ENCODE data around the gene UBE2G1. TPM values are rescaled to one million over a fixed set of nuclear protein-coding genes. Genes with fewer than 3 reads are reported as not detected.

Gene UBE2G1, protein sequence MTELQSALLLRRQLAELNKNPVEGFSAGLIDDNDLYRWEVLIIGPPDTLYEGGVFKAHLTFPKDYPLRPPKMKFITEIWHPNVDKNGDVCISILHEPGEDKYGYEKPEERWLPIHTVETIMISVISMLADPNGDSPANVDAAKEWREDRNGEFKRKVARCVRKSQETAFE
- 55.1 and 58.6 TPM in 2 replicates for total RNA-seq (2013; cell fraction: nucleolus; rRNA removed)
- 83.7 and 84.4 TPM in 2 replicates for total RNA-seq (2014; rRNA removed)
- total RNA-seq (2014; rRNA removed; fragmentation: Illumina TruSeq; extraction: Trizol): 48.0 and 51.9 TPM in 2 replicates
- total RNA-seq (2021): 123 and 131 TPM in 2 replicates
- polyA plus RNA-seq (2011; ENCODE audit: low read depth): 43.3 TPM
- 95.7 and 128 TPM in 2 replicates for polyA plus RNA-seq (2011; rRNA removed)
- polyA plus RNA-seq (2011; cell fraction: cytosol; rRNA removed): 50.6 and 51.7 TPM in 2 replicates
- 30.8 and 36.2 TPM in 2 replicates for polyA plus RNA-seq (2011; cell fraction: nucleus; rRNA removed)
- polyA plus RNA-seq (2012): 63.2 and 89.0 TPM in 2 replicates
- 69.3 and 85.9 TPM in 2 replicates for polyA plus RNA-seq (2014; fragmentation: Illumina TruSeq; extraction: Trizol)
- 10 to 100 TPM; 24.4 to 35.2 TPM for polyA plus RNA-seq (2014; fragmentation: Nextera tagmentation; extraction: Ambion mirVana)
- 70.3 and 74.0 TPM in 2 replicates for polyA plus RNA-seq (2014; rRNA removed)
- polyA plus RNA-seq (2016; fragmentation: Nextera tagmentation; extraction: Ambion mirVana): 100 to 1,000 TPM; 119 to 139 TPM
- polyA minus RNA-seq (2011; rRNA and poly(A)+ RNA removed): 43.7 and 60.8 TPM in 2 replicates
- polyA minus RNA-seq (2011; cell fraction: cytosol; rRNA and poly(A)+ RNA removed): 33.3 and 55.7 TPM in 2 replicates
- 19.8 and 42.3 TPM in 2 replicates for polyA minus RNA-seq (2011; cell fraction: nucleus; rRNA and poly(A)+ RNA removed)
- Bru-seq, nascent RNA: percentile 92 among the genes with signal in this experiment
- BruChase-seq, experiment 1, labeled RNA remaining after a 6-hour chase: percentile 92 among the genes with signal in this experiment
- BruChase-seq, experiment 2, labeled RNA remaining after a 2-hour chase: percentile 93 among the genes with signal in this experiment
- long read RNA-seq, experiment 1, transcript UBE2G1-201 (6 exons, 3,974 nt): major isoform, 71 of 98 reads
- long read RNA-seq, experiment 1, partial matches to known transcripts: 1 of 98 reads
- long read RNA-seq, experiment 1, other reads (novel, unspliced or antisense): 24 of 98 reads
- long read RNA-seq, experiment 2, transcript UBE2G1-201 (6 exons, 3,974 nt): major isoform, 21 of 67 reads
- long read RNA-seq, experiment 2, partial matches to known transcripts: 6 of 67 reads
- long read RNA-seq, experiment 2, other reads (novel, unspliced or antisense): 40 of 67 reads

DNA sequence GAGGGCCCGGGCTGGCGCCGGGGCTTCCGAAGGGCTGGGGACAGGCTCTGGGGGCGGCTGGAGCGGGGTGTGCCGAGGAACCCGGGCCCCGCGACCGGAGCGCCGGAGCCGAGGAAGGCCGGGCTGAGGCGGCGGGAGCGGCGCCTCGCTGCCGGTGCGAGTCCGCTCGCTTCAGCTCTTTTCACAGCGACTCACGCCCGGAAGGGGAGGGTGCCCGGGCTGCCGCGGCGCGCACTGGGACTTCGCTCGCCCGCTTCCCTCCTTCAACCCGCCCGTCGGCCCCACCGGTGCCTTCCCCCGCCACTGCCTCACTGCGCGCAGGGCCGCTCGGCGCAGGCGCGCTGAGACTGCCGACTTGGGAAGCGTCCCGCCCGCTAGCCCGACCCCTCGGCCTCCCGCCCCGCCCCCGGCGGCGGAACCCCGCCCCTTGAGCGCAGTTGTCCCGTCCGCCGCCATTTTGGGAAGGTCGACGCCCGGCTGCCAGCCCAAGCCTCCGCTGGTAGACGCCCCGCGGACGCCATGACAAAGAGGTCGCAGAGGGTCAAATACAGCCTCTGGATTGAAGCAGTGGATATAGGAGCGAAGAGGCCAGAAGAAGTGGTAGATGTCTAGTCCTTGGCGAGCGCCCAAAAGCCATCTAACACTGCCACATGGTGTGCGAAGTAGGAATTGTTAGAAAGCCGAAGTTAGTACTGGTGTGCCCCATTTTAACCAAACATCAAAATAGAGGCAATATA, at the start of gene UBE2G1:
TSS of gene UBE2G1 (minus strand) at position 349 of the 737 bp plus-strand sequence. CDS start 359 bp downstream, outside the sequence.
- ATAC-seq (peak; percentile 89), DNase-seq (ENCODE audit: low read depth, low spot score) (peak; percentile 89), FAIRE-seq (no peak)
- ChIA-PET RAD21 (ENCODE audit: unreplicated experiment) (interaction anchor here (0.7 to 1.1 kb wide), 4 partner anchors 23 to 167 kb away, joined by 3 to 4 read pairs (median 3); no protein-coding TSS in a partner anchor), CTCF (interaction anchor here (0.6 to 3.5 kb wide), 6 partner anchors 29 to 151 kb away, joined by 3 to 15 read pairs (median 3); no protein-coding TSS in a partner anchor), POLR2A (interaction anchor here (0.6 to 1.1 kb wide), 5 partner anchors 11 to 134 kb away, joined by 3 to 4 read pairs (median 4); no protein-coding TSS in a partner anchor), SMC1A (ENCODE audit: uncharacterized antibody, unreplicated experiment) (no interaction called here)
- no TSS peak for BruUV-seq (replicated peaks)
- in situ Hi-C loops (cut with MboI) (no loop called here), intact Hi-C loops (cut with micrococcal nuclease; ENCODE audit: unreplicated experiment) (loop anchor here (1.0 to 2.0 kb wide), 3 partner anchors 9 to 152 kb away; no protein-coding TSS in a partner anchor)
- Histone ChIP-seq H3K4me2 (ENCODE audit: control insufficient read depth, insufficient read depth) (peak within 1 kb of the TSS; percentile 80), H3K9me3 (replicated peaks; ENCODE audit: control insufficient read depth, insufficient read depth, low read length) (no peaks in the 10 kb centered on the region), H4K20me1 (ENCODE audit: control insufficient read depth, insufficient read depth) (no peaks in the 10 kb centered on the region), H3K79me2 (ENCODE audit: control insufficient read depth, insufficient read depth, low read length) (peaks cover 47% of the 10 kb centered on the region), H3K4me1 (ENCODE audit: control insufficient read depth, insufficient read depth, low read length) (peaks cover 10% of the 10 kb centered on the region), H2AFZ (ENCODE audit: control insufficient read depth, low read depth, low read length) (peak within 1 kb of the TSS; percentile 97), H3K36me3 (ENCODE audit: control insufficient read depth in 2 of 2, insufficient read depth in 2 of 2, low read length in 1 of 2) (no peaks in the 10 kb centered on the region; a peak in 2 of 4 replicates), H3K27ac (ENCODE audit: control insufficient read depth, insufficient read depth) (peak within 1 kb of the TSS; percentile 88), H3K27me3 (replicated peaks in 1 of 2; ENCODE audit: control insufficient read depth in 2 of 2, insufficient read depth in 2 of 2, low read length in 1 of 2) (no peaks in the 10 kb centered on the region), H3K9ac (ENCODE audit: control insufficient read depth, insufficient read depth, low read length) (peak within 1 kb of the TSS; percentile 91), H3K4me3 (peak within 1 kb of the TSS; percentile 66)
- under 1% methylated on average over 64 of the region's 77 CpGs for WGBS (ENCODE audit: insufficient coverage, insufficient replicate concordance, low lambda C conversion rate, missing lambda C conversion rate)
- peak; percentile 43; the same call in 1 of the 2 replicates for TF ChIP-seq SMC3 (IDR thresholded peaks at IDR 0.05; ENCODE audit: borderline replicate concordance, low read length)
- 0 out of 2 replicates have a peak, but pooled peaks have one; percentile 10 for TF ChIP-seq BCL11A (IDR thresholded peaks at IDR 0.05; ENCODE audit: low read depth, low read length)
- TF ChIP-seq RAD21 (IDR thresholded peaks at IDR 0.05; ENCODE audit: insufficient read depth, low read depth, low read length): peak; percentile 61
- no peak for TF ChIP-seq POU2F2 (IDR thresholded peaks at IDR 0.05; ENCODE audit: borderline replicate concordance, low read depth, low read length)
- no peak for TF ChIP-seq ZNF207 (IDR thresholded peaks at IDR 0.05; ENCODE audit: borderline replicate concordance)
- TF ChIP-seq PAX5 (IDR thresholded peaks at IDR 0.05; ENCODE audit: borderline replicate concordance, low read depth, low read length): no peak
- TF ChIP-seq HDGF (IDR thresholded peaks at IDR 0.05): peak; percentile 33; the same call in 1 of the 2 replicates
- TF ChIP-seq NFIC (IDR thresholded peaks at IDR 0.05; ENCODE audit: low read depth, low read length): no peak
- TF ChIP-seq RCOR1 (conservative IDR thresholded peaks at IDR 0.05; ENCODE audit: low read depth, low read length): no peak
- TF ChIP-seq POLR2AphosphoS2 (IDR thresholded peaks at IDR 0.05; ENCODE audit: low read depth, low read length): 0 out of 2 replicates have a peak, but pooled peaks have one; percentile 51
- TF ChIP-seq, protein P1, sequence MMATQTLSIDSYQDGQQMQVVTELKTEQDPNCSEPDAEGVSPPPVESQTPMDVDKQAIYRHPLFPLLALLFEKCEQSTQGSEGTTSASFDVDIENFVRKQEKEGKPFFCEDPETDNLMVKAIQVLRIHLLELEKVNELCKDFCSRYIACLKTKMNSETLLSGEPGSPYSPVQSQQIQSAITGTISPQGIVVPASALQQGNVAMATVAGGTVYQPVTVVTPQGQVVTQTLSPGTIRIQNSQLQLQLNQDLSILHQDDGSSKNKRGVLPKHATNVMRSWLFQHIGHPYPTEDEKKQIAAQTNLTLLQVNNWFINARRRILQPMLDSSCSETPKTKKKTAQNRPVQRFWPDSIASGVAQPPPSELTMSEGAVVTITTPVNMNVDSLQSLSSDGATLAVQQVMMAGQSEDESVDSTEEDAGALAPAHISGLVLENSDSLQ (IDR thresholded peaks at IDR 0.05): peak; percentile 45
- 0 out of 2 replicates have a peak, but pooled peaks have one; percentile 64 for TF ChIP-seq TARDBP (IDR thresholded peaks at IDR 0.05; ENCODE audit: borderline replicate concordance)
- no peak for TF ChIP-seq MEF2B (IDR thresholded peaks at IDR 0.05; ENCODE audit: partially characterized antibody, poor library complexity, severe bottlenecking)
